Ramos (cell line): ENCODE data around the gene RNF220.

Experiments used
- in situ Hi-C: fragments of 300-500 bp; cut with MboI; formaldehyde crosslinking; loops from one replicate; pipeline ENCODE4 v1.14.3; 2022; ENCODE audit warnings: low sequenced_read_pairs; ENCODE audit not compliant: unreplicated experiment

The RNF220 gene

DNA sequence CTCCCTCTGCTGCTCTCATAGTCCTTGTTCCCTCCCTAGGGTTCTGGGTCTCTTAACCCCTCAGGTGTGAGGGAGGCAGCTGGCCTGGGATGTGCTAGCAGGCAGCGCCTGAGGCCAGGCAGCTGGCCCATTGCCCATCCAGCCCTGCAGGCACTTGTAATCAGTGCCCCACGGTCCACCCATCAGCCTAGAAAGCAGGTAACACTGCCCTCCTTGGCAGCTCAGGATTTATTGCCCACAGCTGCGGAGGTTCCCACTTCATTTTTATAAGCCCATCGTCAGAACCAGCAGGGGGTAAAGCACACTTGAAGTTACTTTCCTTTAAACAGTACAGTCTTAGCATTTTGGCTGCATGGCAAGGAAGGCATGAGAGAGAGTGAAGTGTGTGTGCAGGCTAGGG lies 198.7 kb downstream of the RNF220 start:
- in situ Hi-C loops, result no loop called here

DNA sequence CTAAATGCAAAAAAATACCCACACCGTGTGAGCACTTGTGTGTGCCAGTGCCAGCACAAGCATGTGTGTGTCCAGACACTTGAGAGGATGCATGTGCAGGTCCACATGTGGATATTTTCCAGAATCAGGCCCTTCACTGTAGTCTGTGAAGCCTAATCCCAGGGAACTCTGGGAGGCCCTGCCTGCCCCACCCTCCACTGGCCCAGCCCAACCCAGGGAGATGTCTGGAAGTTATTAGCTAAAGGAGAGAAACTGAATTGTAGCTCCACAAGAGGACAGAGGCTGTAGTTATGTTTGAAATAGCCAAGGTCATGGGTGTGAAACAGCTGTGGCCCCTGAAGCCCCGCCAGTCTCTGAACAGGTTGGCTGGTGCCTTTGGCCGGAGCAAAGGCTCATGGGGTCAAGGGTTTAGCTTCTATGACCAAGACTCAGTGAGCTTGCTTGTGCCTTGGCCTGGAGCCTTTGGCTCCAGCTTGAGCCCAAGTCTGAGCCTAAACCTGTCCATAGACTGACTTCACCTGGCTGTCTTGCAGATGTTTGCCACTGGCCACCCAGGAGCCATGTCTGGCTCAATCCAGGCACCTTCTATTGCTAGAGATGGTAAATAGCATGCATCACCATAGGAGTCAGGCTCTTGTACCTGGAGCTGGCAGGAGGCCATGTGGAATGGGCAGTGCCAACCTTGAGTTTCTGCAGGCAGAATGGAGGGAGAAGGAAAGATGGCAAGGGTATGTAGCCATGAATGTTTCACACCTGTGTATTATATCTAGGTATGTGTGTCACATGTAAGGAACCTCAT lies 199.3 kb downstream of the RNF220 start:
- in situ Hi-C loops, result no loop called here

DNA sequence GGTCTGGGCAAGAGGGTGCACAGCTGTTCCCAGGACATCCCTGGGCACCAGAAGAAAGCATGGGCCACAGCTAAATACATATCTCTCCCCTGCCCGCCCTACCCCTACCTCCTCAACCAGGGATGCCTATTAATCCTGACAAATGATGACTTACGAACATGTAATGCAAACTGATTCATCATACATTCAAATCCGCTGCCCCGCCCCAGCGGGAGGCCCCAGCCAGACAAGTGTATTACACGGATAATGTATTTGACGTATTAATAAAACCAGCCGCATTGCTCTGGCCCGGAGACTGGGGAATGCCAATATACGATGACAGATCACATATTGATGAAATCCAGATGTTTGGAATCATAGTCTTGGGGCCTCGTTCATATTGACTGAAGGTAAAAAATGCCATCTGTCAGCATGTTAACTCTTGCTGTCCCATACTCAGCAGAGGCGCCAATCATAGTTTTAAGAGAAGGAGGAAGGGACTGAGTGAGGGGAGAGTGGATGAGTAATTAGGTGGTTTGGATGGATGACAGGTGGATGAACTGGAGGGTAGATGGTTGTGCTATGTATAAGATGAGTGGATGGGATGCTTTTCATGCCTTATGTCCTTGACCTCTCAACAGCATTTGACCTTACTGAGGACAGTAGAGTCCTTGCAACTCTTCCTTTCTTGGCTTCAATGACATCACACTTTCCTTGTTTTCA lies 201.0 kb downstream of the RNF220 start:
- in situ Hi-C loops, result no loop called here

DNA sequence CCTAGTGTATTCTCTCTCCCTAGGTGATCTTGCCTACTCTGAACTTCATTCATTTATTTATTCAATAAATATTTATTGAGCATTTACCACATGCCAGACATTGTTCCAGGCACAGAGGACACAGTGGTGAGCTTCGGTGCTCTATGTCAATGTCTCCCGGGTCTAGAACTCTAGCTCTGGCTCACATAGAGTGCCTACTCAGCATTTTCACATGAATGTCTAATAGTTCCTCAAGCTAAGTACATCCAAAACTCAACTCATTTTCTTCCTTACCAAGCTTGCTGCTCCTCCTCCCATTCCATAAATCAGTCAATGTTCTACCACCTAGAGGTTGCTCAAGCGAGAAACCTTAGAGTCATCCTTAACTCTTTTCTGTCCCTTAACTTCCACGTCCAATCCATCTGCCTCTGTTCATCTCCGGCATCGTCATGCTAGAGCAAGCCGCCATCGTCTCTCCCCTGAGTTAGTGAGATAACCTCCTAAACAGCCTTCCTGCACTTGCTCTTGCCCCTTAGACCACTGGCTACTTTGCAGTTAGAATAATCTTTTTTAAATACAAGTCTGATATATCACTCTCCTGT lies 201.7 kb downstream of the RNF220 start:
- in situ Hi-C loops, result no loop called here

DNA sequence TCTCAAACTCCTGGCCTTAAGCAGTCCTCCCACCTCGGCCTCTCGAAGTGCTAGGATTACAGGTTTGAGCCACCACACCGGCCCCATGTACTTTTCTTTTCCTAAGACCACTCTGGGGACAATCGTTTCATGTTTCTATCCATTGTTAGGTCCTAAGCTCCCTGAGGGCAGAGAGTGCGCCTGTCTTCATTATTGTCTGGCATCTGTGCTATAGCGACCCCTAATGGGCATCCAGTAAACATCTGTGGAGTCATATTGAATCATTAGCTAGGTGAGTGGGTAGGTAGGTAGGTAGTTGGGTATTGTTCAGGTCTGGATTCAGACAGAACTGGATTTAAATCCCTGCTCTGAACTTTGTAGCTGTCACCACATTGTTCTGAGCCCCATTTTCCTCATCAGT lies 203.1 kb downstream of the RNF220 start:
- in situ Hi-C loops, result no loop called here

DNA sequence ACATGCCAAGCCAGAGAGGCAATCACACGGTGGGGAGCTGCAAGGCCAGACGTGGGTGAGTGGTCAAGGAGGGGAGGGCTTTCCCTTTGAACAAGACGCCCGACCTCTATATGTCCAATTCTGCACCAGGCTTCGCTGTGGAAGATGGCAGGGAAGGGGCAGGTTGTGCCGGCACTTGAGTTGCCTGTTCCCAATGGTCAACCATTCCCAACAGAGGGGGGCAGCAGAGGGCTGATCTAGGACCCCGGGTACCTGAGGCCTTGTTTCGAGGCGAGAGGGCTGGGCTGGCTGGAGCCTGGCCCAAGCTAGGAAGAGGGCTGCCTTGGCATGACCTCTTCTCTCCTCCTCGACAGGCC lies 204.3 kb downstream of the RNF220 start:
- in situ Hi-C loops, result no loop called here

DNA sequence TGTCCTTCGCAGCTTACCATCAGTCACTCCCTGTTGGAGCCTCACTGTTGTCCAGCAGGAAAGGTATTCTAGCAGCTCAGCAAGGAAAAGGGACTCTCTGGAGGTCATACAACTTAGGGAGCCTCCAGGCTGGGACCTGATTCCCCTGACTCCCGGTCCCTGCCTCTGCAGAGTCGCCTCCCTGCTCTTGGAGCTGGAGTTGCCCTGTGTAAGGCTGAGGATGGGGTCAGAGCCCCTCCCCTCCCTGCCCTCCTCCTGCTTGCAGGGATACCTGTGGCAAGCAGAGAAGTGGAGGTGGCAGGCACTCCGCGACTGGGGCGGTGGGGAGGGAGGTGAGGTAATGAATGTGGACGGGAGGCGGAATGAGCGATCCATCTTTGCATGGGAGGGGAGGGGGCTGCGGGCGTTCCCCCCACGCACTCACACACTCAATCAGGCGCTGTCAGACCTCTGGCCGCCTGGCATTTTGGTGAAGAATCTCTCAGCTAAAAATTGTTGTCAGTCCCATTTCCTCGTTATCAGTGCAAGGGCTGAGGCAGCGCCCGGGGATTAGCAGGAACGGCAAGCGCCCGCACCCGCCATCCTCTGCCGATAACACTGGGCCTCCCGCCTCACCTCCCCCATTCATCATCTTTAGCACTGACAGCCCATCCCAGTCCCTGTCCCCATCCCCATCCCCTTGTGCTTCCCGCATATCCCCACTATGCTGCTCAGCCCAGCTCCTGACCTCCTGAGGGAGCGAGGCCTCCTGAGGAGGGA lies 204.9 kb downstream of the RNF220 start:
- in situ Hi-C loops, result no loop called here

DNA sequence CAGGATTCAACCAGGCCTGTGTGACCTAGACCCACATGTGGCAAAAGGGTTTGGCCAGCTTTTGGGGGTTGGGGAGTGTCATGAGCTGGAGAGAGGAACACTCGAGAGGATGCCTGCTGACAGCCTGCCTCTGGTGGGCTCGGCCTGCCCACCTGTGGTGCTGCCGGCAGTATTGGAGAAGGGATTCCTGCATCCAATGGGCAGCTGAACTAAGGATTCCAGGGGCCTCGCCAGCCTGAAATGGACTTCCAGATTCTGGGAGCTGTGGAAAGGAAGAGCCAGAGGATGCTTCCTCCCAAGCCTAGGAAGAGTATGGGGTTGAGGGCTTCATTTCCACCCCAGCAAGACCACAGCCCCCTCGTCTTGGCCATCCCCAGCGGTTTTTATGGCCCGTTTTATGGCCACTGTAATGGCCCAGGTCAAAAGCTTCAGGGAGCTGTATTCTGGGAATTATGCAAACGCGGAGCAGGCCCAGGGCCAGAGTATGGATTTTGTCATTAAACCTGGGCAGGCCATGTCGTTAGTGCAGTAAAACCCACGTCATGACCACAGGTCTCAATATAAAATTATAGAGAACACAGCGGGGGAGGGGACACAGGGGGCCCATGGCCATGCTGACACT lies 205.6 kb downstream of the RNF220 start:
- in situ Hi-C loops, result no loop called here

DNA sequence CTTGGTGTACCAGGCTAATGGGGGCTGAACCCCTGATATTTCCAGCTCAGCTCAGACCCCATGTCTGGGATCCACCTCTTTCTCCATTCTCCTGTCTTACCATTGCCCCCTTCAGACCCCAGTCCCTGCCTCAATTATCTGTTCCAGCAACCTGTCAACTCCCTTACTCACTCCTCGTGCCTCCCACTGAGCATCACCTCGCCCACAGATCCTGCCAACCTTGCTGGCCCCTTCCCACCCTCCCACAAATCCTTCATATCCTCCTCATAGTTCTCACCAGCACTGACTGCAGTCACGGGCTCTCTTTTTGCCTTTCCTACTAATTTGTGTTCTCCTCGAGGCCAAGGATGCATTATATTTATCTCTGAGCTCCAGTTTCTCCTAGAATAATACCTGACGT lies 206.4 kb downstream of the RNF220 start:
- in situ Hi-C loops, result no loop called here

DNA sequence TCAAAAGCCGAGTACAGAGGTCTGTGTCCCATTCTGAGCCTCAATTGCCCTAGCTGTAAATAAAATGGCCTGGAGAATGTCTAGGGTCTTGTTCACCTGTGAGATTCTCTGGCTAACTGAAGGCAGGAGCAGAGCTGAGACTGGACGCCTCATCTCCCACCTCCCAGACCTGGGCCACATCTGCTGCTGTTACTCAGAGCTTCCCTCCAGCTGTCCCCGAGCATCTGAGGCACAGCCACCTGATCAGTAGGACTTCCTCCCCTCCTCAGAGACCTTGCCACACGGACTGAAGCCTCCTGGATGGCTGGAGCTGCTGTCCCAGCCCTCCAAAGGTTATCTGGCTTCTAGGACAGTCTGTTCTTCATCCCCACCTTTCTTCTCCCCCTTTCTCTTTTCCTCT lies 206.8 kb downstream of the RNF220 start:
- in situ Hi-C loops, result no loop called here

DNA sequence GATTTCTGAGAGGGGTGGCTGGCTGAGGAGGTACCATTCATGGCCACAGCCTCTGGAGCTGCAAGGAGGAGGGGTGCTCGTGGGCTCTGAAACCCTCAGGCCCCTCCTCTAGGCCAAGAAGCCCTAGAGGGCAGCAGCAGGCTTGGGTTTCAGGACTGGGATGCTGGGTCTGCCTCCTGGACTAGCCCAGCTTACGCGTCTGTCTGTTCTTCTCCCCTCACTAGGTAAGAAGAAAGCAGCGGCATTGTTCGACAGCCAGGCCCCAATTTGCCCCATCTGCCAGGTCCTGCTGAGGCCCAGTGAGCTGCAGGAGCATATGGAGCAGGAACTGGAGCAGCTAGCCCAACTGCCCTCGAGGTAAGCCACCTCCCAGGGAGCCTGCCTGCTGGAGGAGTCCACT lies 208.9 kb downstream of the RNF220 start:
- in situ Hi-C loops, result no loop called here

DNA sequence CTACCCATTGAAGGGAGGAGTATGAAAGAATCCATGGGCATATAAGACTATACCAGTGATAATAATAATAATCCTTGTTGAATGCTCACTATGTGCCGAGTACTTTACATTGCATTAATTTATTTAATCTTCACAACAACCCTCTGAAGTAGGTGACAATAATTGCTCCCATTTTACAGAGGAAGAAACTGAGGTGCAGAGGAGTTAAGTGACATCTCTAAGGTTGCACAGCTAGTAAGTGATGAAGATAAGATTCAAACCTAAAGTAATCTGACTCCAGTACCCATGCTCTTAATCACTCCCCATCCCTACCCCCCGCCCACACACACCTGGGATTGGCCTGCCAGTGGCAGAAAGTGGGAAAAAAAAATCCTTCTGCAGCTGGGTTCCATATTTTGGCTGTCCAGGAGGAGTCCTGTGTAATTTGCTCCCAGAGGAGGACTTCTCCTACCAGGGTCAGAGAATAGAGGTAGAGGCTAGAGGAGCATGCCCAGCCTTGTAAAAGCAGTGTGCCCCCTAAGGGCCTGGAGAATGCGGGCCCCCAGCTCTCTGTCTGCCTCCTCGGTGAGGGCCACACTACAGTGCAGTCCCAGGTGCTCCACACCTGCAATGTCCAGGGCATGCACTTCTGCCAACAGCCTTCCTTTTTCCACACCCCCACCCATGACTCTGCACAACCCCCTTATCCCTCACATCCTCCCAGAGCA lies 211.4 kb downstream of the RNF220 start:
- in situ Hi-C loops, result no loop called here

DNA sequence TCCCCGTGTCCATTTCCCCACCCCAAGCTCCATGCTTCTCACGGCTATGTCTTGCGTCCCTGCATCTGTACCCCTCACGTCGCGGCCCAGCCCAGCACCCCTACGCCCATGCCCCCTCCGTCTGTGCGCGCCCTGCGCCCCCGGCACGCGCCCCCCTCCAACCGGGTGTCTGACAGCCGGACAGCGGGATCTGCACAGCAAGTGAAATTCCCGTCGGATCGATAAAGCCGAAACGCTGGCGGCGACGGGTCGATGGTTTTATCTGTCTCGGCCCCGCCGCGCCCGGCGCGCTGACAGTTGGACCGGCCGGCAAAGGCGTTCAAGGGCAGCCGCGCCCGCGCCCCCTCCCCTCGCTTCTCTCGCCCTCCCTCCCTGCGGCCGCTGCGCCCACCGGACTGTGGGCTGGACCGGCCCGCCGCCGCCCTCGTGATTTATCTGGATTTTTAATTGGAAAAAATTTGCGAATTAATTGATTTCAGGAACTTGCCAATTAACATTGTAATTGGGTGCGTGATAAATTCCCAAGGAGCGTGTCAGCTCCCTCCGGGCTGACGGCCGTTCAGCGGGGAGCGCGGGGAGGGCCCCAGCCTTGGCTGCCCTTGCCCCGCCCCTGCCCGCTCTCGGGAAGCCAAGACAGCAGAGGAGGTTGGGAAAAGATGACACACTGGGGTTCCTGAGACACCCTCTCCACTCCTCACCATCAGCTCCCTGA lies 212.1 kb downstream of the RNF220 start:
- in situ Hi-C loops, result no loop called here

DNA sequence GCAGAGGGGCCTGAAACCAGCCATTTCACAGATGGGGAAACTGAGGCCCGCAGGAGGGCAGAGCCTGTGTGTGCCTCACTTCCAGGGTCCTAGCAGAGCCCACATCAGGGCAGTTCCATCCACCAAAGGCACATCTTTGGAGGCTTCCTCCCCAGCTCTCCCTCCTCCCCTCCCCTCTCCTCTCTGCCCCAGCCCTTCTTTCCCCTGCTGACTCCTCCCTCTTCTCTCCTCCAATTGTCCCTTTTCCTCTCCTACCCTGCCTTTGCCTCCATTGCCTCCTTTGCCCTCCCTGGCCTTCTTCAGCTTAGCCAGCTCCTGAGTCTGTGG lies 212.6 kb downstream of the RNF220 start:
- in situ Hi-C loops, result no loop called here

DNA sequence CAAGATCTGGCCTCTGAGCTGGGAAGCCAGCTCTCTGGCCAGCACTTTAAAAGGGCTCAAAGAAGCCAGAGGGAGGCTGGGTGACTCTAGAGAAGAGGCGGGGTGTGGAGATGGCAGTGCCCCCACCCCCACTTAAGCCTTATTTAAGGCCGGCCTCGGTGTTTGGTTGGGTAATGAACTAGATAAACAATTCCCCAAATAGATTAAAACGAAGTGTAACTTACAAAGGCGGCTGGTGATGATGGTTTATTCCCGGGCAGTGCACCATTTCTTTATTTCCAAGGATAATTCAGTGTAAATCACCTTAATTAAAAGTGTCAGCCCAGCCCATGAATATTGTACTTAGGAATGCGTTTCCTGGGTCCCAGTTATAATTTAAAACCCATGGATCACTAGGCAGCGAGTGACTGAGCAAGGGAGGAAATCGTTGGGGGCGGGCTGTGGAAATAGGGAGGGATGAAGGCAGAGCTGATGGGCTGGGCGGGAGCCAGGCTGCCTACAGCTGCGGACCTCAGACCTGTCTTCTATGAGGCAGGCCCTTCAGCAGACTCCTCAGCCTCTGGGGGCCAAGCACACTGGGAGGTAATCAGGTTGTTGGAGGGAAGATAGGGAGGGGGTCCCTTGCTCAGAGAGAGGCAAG lies 214.3 kb downstream of the RNF220 start:
- in situ Hi-C loops, result no loop called here

DNA sequence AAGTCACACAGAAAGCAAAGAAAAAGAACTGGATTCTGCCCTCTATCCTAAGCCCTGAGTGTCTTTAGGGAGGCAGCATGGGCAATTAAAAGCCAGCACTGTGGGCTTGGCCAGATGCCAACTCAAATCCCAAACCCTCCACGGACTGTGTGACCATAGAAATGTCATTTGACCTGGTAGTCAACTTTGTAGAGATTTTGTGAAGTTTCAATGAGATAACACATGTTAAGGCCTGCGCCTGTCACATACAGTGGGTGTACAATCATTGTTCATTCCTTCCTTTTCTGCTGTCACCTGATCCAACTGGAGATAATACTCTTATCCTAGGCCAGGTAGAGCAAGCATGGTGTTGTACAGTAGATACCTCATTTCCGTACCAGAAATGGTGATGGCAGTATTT lies 215.0 kb downstream of the RNF220 start:
- in situ Hi-C loops, result no loop called here

DNA sequence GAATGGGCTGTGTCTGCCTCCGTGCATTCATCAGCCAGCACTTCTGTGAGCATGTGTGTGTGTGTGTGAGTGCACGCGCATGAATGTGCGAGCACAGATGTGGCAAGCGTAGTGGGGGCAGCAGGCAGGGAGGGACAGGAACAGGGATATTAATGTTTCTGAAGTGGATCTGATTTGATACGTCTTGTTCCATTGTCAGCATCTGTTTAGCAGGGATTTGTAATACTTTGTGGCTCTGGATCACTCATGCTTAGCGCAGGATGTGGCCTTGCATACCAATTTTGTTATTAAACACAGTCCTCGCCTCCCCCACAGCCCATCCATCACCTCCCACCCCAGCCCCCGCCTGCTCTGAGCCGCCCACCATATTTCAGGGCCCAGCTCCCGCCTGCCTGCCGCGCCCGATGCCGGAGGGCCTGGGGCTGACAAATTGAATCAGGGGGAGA lies 216.8 kb downstream of the RNF220 start:
- in situ Hi-C loops, result no loop called here

DNA sequence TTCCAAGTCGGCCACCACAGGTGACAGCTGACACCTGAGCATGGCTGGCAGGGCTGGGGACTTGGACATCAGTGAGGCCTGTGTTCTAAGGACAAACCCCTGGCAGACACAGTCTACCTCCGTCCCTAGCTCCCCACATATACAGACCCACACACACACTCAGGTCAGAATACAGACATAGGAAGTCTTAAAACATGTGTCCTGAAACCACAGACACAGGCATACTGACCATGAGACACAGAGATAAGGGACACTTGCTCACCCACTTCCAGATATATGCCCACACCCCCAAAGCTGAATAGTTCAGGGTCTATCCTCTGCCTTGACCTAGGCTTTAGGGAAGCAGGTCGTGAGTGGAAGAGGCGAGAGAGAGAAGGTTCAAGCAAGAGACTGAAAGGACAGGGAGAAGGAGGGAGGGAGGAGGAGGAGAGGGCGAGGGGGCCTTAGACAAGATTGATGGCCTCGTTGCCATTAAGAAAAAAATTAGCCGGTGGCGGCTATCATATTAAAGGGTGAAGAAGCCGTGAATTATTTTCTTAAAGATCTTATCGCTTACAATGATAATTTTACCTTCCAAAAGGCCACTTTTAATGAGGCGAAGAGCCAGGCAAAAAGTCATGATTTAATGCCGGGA lies 219.3 kb downstream of the RNF220 start:
- in situ Hi-C loops, result no loop called here
